ENCODE results near the gene LGR6.

- TF ChIP-seq CTCF (IDR thresholded peaks at IDR 0.05) (no peak), POLR2AphosphoS5 (IDR thresholded peaks at IDR 0.05) (no peak)
Measured at GRCh38 chr1:202264726-202265125, 71.1 kb downstream of the LGR6 start.

All from upper lobe of left lung (tissue), 4 donors.